Measurements from ENCODE around the gene PAPOLG. TPM values are rescaled to one million over a fixed set of nuclear protein-coding genes. Genes with fewer than 3 reads are reported as not detected.
A peak's percentile ranks its signal among the peaks of the same experiment; 100 is the strongest.

The PAPOLG gene
- 2.2 TPM for polyA plus RNA-seq (2012; ENCODE audit: insufficient read length, low read depth)

GRCh38 chr2:60756097-60757087 lies at the start of gene PAPOLG:
Gene PAPOLG, plus strand, starts transcription at chr2:60756268. Its CDS starts 211 bp downstream, at chr2:60756479.
- TF ChIP-seq SIN3A (IDR thresholded peaks at IDR 0.05; ENCODE audit: borderline replicate concordance, insufficient read depth, low read length) = peak; percentile 87
- TF ChIP-seq POLR2AphosphoS5 (IDR thresholded peaks at IDR 0.05; ENCODE audit: low read depth, low read length) = peak; percentile 95
- peak; percentile 39 for TF ChIP-seq FOXP2 (optimal IDR thresholded peaks at IDR 0.05; ENCODE audit: borderline replicate concordance, extremely low read depth, extremely low read length, insufficient read depth)
- no peak for TF ChIP-seq TAF1 (IDR thresholded peaks at IDR 0.05; ENCODE audit: borderline replicate concordance, insufficient read depth, low read length)
- TF ChIP-seq, protein P1, sequence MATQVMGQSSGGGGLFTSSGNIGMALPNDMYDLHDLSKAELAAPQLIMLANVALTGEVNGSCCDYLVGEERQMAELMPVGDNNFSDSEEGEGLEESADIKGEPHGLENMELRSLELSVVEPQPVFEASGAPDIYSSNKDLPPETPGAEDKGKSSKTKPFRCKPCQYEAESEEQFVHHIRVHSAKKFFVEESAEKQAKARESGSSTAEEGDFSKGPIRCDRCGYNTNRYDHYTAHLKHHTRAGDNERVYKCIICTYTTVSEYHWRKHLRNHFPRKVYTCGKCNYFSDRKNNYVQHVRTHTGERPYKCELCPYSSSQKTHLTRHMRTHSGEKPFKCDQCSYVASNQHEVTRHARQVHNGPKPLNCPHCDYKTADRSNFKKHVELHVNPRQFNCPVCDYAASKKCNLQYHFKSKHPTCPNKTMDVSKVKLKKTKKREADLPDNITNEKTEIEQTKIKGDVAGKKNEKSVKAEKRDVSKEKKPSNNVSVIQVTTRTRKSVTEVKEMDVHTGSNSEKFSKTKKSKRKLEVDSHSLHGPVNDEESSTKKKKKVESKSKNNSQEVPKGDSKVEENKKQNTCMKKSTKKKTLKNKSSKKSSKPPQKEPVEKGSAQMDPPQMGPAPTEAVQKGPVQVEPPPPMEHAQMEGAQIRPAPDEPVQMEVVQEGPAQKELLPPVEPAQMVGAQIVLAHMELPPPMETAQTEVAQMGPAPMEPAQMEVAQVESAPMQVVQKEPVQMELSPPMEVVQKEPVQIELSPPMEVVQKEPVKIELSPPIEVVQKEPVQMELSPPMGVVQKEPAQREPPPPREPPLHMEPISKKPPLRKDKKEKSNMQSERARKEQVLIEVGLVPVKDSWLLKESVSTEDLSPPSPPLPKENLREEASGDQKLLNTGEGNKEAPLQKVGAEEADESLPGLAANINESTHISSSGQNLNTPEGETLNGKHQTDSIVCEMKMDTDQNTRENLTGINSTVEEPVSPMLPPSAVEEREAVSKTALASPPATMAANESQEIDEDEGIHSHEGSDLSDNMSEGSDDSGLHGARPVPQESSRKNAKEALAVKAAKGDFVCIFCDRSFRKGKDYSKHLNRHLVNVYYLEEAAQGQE (IDR thresholded peaks at IDR 0.05; ENCODE audit: insufficient read depth in 1 of 2, low read depth in 2 of 2, low read length in 2 of 2) = no peak

- TF ChIP-seq SIN3A (IDR thresholded peaks at IDR 0.05; ENCODE audit: borderline replicate concordance, insufficient read depth, low read length) = no peak
- TF ChIP-seq POLR2AphosphoS5 (IDR thresholded peaks at IDR 0.05; ENCODE audit: low read depth, low read length) = no peak
- TF ChIP-seq, protein P1 (IDR thresholded peaks at IDR 0.05; ENCODE audit: insufficient read depth in 1 of 2, low read depth in 2 of 2, low read length in 2 of 2) = no peak
- TF ChIP-seq FOXP2 (optimal IDR thresholded peaks at IDR 0.05; ENCODE audit: borderline replicate concordance, extremely low read depth, extremely low read length, insufficient read depth) = no peak
- TF ChIP-seq TAF1 (IDR thresholded peaks at IDR 0.05; ENCODE audit: borderline replicate concordance, insufficient read depth, low read length) = no peak
Measured at GRCh38 chr2:60707750-60708371, 48.2 kb upstream of the PAPOLG start.

DNA sequence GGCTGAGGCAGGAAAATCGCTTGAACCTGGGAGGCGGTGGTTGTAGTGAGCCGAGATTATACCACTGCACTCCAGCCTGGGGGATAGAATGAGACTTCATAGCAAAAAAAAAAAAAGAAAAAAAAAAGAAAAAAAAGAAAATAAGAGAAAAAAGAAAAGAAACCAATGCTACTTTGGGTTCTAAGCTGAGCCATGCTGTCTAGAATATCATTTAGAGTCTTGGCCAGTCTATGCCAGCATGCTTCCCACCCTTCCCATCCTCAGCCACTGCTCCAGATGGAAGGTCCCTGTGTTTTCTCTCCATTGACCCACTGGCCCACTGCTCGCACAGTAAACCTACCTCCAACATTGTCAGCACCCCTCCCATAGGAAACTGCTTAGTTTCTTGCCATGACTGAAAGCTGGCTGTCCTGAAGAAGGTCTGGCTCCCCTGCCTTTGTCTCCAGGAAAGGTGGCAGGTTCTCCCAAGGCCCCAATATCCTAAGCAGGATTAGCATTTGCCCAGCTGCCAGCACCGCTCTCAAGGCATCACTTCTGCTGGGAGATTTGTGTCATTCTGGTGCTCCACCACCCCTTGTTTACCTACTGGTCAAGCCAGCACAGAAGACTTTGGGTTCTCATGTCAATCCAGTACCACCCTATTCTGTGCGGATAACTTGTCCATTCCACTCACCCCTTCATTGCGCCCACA lies 47.3 kb upstream of the PAPOLG start:
- TF ChIP-seq FOXP2 (optimal IDR thresholded peaks at IDR 0.05; ENCODE audit: borderline replicate concordance, extremely low read depth, extremely low read length, insufficient read depth) (no peak), POLR2AphosphoS5 (IDR thresholded peaks at IDR 0.05; ENCODE audit: low read depth, low read length) (no peak), SIN3A (IDR thresholded peaks at IDR 0.05; ENCODE audit: borderline replicate concordance, insufficient read depth, low read length) (no peak), TAF1 (IDR thresholded peaks at IDR 0.05; ENCODE audit: borderline replicate concordance, insufficient read depth, low read length) (no peak)
- TF ChIP-seq, protein P1 (IDR thresholded peaks at IDR 0.05; ENCODE audit: insufficient read depth in 1 of 2, low read depth in 2 of 2, low read length in 2 of 2) = no peak

- TF ChIP-seq TAF1 (IDR thresholded peaks at IDR 0.05; ENCODE audit: borderline replicate concordance, insufficient read depth, low read length) = no peak
- no peak for TF ChIP-seq FOXP2 (optimal IDR thresholded peaks at IDR 0.05; ENCODE audit: borderline replicate concordance, extremely low read depth, extremely low read length, insufficient read depth)
- TF ChIP-seq SIN3A (IDR thresholded peaks at IDR 0.05; ENCODE audit: borderline replicate concordance, insufficient read depth, low read length) = no peak
- no peak for TF ChIP-seq POLR2AphosphoS5 (IDR thresholded peaks at IDR 0.05; ENCODE audit: low read depth, low read length)
- TF ChIP-seq, protein P1 (IDR thresholded peaks at IDR 0.05; ENCODE audit: insufficient read depth in 1 of 2, low read depth in 2 of 2, low read length in 2 of 2) = no peak
Measured at GRCh38 chr2:60710707-60711106, 45.4 kb upstream of the PAPOLG start.
